ENCODE data around the gene ATP4B.

DNA sequence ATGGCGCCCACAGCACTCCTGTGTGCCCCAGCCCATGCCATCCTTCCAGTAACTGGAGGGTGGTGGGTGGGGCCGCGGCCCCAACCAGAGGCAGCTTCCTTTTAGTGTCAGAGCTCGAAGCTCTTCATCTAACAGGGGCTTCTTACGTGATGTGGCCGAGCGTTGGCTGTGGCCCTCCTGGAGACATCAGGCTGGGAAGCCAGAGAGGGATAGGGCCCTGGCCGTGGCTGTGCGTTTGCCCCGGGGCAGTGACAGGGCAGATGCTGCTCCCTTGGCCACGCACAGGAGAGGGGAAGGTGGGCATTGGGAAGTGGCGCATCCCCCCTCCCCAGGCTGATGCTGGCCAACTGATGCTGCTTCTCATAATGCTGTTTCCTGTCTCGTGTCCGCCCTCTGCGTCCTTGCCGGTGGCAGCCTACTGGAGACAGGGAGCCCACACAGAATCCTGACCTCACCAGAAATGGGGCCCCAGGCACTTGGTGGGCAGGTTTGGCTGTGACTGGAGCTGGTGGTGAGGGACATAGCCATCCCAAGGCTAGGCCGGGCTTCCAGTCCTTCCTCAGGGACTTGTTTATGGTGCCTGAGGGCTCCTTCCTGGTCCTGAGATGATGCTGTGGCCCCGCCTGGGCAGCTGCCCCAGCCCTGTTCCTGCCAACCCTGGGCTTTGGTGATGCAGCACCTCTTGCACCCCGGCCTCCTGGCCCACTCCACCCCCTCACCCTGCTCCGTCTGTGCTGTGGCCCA, 34.3 kb downstream of the ATP4B start:
- TF ChIP-seq, protein P1, sequence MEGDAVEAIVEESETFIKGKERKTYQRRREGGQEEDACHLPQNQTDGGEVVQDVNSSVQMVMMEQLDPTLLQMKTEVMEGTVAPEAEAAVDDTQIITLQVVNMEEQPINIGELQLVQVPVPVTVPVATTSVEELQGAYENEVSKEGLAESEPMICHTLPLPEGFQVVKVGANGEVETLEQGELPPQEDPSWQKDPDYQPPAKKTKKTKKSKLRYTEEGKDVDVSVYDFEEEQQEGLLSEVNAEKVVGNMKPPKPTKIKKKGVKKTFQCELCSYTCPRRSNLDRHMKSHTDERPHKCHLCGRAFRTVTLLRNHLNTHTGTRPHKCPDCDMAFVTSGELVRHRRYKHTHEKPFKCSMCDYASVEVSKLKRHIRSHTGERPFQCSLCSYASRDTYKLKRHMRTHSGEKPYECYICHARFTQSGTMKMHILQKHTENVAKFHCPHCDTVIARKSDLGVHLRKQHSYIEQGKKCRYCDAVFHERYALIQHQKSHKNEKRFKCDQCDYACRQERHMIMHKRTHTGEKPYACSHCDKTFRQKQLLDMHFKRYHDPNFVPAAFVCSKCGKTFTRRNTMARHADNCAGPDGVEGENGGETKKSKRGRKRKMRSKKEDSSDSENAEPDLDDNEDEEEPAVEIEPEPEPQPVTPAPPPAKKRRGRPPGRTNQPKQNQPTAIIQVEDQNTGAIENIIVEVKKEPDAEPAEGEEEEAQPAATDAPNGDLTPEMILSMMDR (IDR thresholded peaks at IDR 0.05; ENCODE audit: low read length), result no peak
- no peak for TF ChIP-seq EZH2 (IDR thresholded peaks at IDR 0.05; ENCODE audit: borderline replicate concordance, low read length)
